ENCODE measurements around the gene B3GAT2.

B3GAT2 gene

DNA sequence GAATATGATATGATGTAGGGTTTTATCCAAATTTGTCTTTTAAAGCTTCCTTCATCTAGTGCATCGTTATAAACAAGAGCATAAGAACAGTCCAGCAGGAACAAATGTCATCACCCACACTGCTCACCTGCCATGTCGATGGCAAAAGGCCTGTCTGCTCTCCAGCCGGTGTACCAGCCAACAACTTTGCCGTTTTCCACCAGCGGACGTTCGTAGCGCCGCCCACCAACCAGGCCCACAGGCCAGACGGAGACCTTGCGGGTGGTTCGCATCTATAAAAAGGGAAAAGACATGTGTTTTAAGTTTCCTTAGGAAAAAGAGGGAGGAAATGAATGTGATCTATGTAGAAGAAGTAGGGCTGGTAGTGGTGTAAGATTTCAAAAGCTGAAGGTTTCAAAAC lies 62.9 kb downstream of the B3GAT2 start:
- no peak for DNase-seq (ENCODE audit: low spot score)

DNA sequence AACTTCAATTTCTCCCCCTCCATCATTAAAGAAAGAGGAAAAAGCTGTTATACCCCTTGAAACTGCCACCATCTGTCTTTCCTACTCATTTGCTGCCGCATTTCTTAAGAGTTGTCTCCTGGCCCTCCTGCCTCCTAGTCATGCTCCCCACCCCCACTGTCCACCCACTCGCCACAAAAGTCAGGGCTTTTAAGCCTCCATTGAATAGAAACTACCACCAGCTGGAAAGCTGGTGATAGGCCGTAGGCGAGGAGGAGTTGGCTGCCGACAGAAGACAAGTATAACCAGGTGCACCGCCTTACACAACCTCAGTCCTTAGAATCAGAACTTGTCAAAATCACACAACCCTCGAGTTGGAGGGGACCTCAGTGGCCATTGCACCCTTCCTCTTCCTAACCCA lies 67.6 kb downstream of the B3GAT2 start:
- no peak for DNase-seq (ENCODE audit: low spot score)

DNA sequence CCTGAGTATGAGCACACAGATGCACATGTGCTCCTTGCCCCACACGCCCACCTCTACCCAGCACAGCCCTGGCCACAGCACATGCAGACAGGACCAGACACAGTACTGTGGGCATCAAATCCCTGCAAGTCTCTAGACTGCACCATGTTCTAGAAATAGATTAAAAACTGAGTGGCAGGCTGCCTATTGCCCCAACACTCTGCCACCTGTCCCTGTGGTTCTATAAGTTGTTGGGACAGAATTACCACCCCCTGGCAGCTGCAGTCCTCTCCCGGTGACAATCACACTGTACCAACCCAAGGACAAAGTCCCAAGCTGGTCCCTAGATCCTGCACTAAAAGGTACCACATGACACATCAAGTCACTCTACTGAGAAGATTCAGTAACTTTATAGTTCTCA lies 70.2 kb downstream of the B3GAT2 start:
- no peak for DNase-seq (ENCODE audit: low spot score)

DNA sequence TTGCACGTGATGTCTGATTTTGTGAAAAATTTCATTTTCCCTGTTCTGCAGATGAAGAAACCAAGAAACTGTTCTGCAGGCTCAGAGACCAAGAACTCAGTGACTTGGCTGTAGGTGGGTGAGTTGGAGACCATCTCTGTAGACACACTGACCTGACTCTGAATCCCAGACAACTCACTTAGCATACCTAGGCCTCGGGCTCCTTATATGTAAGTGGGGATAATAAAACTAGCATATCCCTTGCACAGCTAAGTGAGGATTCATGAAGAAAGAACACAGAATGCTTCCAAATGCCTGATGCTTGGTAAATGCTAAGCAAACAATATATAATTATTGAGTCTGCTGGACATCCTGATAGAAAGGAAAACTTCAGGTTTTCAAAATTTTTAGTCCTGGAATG lies 70.8 kb downstream of the B3GAT2 start:
- no peak for DNase-seq (ENCODE audit: low spot score)

DNA sequence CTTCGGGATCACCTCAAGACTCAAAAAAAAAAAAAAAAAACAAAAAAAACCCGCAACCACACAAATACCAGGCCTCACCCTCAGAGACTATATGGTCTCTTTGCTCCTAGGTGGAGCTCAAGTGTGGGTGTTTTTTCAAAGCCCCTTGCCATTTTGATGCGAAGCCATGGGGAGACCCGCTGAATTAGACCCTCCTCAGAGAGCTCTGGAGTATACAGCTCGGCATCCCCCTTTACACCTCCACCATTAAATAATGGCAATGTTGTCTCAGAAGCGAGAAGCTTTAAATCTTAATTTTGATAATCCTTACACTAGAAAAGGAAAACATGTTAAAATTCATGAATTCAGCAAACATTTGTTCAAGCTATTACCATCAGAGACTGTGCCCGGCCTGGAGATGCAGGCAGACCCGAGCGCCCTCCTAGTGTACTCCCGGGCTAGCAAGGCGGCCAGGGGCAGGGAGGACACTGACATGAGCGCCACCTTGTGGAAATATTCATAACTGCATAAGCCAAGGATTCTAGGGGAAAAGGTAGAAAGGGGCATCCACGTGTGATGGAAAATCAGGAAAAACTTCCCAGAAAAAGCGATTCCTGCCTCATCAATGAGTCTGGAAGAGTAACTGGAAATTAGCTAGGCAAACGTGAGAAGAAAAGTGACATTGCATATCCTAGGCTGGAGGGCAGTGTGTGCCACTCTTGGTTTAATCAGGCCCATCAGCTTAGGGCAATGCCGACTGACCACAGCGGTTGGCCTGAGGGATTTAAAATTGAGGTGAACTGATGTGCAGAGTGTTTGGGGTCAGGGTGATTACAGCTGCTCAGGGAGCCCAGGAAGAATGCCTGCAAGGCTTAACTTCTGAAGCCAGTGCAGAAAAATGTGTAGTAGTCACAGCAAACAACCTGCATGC lies 72.5 kb downstream of the B3GAT2 start:
- peak; percentile 84 for DNase-seq (ENCODE audit: low spot score)

DNA sequence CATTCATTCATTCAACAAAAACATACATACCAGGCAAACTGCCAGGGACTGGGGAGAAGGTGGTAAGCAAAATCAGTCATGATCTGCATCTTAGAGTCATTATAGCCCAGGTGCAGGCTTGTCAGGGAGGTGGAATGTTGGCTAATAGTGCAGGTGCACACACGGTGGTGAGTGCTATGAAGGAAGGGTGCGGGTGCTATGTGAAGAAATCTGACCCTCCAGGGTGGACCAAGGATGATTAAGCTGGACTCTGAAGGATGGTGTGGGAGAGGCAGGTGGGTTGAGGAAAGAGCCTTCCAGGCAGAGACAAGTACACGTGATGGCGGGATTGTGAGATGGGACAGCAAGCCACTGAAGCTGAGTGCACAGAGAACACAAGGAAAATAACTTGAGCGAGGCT lies 77.4 kb downstream of the B3GAT2 start:
- no peak for DNase-seq (ENCODE audit: low spot score)

DNA sequence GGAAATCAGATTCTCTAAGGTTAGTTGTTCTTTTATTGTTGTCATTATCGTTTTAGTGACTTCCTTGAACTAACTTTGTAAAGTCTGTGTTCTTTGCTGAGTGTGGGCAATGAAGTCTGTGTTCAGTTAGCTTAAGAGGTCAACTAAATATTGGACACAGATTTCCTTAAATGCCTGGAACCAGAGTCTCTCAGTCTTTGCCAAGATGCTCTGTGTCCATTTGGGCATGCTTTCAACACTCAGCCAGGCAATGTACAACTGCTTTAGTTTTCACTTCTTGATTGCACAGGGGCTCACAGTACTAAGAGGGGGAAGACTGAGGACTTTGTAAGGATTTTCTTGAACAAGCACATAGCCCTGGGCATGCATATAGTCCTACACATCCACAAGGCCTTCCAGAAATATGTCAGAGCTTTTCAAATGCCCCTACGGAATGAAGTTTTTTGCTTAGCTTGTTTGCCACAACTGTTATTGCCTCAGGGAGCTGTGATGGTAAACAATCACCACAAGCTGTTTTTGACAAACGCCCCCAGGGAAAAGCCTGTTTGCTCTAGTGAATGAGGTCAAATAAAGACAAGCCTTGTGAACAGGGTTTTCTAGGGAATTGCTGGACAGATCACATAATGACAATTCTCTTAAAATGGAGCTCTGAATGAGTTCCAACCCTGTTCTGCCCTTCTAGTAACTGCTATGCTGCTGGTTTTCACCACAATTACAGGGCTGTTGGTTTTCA lies 82.5 kb downstream of the B3GAT2 start:
- no peak for DNase-seq (ENCODE audit: low spot score)

DNA sequence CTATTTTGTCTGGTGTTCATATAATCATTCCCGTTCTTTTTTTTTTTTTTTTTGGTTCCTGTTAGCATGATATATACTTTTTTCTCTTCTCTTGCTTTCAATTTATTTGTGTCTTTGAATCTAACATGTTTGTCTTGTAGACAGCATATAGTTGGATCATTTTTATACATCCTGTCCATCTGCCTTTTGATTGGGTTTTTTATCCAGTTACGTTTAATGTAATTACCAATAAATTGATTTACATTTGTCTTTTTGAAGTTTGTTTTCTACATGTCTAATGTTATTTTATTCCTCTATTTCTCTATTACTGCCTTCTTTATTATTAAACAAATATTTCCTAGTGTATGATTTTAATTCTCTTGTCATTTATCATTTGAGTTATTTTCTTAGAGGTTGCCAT lies 84.4 kb downstream of the B3GAT2 start:
- no peak for DNase-seq (ENCODE audit: low spot score)

DNA sequence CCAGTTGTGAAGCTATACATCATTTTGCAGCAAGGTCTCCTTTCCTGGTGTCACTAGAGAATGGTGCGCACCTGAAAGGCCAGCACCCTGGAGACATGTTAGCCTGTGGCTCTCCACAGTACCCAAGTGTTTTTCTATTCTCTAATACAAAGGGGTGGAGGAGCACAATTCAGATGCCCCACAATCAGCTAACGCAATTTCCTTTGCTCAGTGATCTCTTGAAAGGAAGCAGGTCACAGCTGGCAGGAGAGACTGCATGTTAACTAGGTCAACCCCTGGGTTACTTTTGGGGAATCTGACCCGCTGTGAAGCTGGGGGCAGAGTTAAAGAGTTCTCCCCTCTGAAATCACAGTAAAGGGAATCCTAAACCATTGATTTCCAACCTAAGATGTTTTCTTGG lies 92.5 kb downstream of the B3GAT2 start:
- no peak for DNase-seq (ENCODE audit: low spot score)

DNA sequence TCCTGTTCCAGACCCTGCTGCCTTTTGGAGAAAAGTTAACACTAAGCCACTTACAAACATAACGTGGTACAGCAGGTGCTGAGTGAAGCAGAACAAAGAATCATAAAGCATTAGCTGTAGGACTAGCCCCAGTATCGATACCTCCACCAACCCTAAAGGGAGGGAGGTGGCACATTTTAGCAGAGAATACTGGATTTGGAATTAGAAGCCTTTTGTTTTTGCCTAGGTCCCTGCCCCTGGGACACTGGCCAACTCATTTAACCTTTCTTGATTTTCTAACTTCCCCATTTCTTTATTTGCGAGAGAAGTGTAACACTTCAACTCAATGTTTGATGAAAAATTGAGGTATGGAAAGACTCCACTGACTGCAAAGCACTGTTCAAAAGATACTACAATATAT lies 93.5 kb downstream of the B3GAT2 start:
- DNase-seq (ENCODE audit: low spot score): no peak

DNA sequence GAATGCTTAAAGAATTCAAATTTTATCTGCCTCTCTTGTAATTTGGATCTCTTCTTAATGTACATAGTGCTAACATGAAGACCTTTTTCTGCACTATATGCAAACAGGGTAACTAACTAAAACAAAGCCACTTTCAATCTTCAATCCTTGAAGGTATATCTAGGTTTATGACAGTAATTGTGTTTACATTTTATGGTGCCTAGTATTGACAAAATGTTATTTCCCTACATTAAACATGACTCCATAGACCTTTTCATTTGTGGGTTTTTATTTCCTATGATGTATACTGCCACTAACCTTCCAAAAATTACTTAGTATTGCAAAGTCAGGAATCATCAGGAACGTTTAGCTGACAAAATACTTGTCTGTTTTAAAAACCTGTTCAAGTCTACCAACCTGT lies 95.9 kb downstream of the B3GAT2 start:
- no peak for DNase-seq (ENCODE audit: low spot score)

DNA sequence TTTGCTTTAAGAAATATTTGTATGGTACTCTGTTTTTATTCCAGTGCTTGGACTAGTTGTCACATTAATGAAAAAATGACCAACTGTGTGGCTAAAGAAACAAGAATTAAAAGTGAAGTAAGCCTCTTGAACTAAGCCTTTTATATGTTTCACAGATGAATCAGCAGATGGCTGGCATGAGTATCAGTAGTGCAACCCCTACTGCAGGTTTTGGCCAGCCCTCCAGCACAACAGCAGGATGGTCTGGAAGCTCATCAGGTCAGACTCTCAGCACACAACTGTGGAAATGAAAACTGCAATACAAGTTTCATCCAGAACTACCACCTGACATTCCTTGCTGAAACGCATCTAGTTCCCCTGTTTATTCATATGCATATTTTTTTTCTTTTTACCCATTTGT lies 96.8 kb downstream of the B3GAT2 start:
- DNase-seq (ENCODE audit: low spot score): no peak

DNA sequence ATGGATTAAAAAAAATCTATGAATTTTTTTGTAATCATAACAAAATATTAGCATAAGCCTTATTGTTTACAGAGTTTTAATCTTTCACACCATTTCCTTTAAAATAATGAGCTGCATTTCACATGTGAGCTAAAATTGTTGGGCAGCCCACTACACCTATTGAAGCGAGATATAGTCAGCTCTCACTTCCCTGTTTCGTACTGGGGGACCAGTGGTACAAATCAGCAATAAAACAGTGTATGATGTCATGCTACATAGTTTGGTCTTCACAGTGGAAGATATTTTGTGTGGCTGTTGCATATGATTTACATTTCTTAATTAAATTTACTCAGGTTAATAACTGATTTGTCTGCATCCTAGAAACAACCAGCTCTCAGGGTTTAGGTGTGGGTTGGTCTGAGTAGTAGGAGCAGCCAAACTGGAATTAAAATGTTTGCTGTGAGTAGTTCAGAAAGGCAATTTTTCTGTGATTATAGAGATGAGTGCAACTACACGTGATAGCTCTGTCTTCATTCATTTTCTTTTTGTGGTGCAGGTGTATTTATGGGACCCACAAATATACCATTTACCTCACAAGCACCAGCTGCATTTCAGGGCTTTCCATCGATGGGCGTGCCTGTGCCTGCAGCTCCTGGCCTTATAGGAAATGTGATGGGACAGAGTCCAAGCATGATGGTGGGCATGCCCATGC lies 99.3 kb downstream of the B3GAT2 start:
- no peak for DNase-seq (ENCODE audit: low spot score)

DNA sequence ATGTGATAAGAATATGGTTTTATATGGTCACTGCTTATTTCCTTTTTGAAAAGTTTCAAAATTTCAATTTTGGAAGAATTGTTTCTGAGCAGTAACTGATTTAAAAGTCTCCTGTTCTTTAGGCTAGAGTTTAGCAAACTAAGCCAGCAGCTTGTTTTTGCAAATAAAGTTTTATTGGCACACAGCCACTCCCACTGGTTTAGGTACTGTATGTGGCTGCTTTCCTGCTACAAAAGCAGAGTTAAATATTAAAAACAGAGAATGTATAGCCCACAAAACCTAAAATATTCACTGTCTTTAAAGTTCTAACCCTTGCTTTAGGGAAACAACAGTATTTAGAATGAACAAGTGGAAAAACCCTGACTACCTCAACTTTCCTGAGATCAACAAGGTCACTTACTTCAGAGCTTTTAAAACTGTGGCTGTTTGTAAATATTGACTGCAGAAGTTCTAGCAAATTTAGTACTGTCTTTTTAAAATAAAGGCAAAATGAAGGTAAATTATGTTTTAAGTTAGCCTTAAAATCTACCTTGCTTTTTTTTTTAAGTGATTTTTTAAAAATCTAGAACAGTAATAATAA lies 104.1 kb downstream of the B3GAT2 start:
- no peak for DNase-seq (ENCODE audit: low spot score)

DNA sequence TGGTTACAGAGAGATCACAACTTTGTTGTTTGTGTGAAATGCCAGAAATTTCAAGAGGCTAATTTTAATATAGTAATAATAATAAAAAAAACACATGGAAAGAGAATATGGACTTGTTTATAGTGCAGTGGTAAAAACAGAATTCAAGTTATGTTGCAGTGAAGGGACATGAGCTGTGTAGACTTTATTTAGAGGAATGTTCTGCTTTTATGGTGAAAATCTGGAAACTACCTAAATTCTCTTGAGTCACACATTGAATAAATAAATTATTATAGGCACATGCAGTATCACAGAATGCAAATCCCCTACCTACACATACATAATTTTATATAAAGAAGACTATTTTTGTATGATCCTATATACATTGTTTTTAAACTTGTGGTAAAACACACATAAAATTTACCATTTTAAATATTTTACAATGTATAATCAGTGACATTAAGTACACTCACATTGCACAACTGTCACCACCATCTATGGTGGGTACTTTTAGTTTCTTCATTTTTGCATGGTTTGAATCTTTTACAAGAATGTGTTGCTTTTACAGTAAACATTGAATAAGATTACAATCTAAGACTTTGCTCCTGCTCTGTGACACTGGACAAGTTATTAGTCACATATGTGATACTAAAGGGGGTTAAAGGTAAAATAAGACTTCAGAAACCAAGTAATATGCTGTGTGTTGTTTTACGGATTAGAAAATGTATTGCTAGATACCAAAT lies 107.4 kb downstream of the B3GAT2 start:
- no peak for DNase-seq (ENCODE audit: low spot score)

DNA sequence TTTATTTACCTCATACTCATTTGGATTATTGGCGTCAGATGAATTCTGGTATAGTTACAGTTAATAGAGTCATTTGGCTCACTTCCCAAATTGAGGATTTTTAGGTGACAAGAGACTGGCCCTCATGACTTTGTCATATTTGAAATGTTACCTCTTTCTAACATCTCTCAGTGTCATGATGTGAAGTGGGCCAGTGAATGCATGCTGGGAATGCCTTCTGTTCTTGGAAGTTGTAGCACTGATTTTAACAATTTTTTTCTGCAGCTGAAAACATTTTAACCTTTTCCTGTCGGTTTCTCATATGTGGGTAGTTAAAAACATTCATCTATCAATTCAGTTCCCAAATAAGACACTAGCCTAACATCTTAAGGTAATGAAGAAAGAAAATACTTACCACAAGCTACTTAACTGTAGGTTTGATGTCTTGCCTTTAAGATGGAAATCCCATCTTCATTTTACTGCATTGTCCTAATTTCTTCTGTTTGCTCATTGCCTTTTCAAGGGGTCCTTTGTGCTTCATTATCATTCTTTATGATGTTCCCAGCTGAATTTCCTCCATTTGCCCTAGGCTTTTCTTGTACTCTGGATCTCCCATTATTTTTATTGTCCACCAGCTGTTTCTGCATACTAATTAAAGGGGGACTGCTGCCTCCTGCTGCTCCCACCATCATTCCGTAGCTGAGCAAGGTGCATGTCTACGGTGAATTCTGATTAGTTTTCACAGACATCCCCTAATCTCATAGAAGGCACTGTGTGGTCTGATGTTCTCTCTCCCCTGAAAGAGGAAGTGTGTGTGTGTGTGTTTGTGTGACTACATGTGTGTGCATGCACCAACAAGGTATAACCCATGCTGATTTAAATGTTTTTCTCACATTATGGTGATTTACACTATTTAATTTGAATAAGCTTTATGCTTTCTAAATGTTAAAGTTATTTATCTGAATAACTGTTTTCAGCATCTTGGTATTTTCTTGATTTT lies 109.5 kb downstream of the B3GAT2 start:
- DNase-seq (ENCODE audit: low spot score): no peak

DNA sequence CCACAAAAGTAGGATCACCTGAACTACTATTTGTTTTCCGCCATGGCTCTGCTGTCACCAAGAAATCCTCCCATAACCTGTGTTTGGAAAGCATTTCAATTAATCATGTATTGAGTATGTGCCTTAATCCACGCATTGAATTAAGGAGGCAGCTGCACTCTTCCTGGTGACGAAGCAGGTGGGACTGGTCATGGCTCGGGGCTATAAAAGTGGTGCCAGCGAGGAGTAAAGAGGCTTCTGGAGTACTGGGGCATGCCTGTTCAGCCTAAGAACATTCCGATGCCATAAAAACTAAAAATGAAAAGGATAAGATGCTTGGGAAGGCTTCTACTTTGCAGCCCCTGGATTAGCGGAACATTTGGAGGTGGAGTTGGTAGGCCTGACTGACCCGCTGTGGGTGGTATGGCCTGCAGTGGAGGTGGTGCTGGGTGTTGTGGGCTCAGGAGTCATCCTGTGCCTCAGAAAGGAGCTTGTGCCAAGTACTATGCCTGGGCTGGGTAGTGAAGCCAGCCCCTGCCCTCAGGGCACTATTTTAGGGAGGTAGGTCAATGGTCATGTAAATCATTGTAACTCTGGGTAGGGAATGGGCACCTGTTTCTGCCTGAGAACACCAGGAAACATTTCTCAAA lies 110.5 kb downstream of the B3GAT2 start:
- DNase-seq (ENCODE audit: low spot score): no peak

DNA sequence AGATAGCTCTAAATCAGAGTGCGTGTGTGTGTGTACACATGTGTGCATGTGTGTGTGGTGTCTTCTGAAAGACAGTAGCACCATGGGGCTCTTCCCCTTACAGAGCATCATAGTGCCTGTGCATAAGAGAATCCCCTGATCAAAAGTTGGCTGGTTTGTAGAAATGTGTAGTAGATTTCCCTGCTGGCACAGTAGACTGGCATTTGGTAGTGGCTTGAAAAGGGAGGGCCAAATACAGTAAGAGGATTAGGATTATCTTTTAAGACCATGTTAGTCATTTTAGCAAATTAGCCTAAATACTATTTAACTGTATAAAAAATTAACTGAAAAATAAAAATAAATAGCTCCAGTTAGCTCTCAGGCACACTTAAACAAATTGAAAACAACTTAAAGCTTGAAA lies 112.6 kb downstream of the B3GAT2 start:
- no peak for DNase-seq (ENCODE audit: low spot score)

DNA sequence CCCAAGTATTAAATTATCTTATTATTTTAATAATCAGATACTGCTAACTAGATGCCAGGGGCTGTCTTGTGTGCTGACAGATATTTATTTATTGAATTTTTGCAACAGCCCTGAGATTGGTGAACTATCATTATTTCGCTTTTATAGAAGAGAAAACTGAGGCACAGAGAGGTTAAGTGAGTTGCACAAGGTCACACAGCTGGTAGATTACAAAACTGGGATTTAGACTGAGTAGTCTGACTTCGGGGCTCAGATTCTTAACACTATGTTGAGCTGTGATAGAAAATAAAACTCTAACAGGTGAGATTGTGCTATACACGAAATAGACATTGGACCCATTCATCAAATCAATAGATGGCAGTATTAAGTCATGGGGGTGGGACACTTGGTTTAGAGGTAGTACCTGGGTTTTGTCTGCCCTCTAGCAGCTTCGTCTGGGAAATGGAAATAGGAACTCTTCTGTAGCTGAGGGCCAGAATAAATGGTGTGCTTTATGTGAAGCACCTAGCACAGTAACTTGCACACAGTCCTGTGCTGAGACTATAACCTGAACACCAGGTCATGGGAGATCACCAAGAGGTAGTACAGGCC lies 113.4 kb downstream of the B3GAT2 start:
- no peak for DNase-seq (ENCODE audit: low spot score)

DNA sequence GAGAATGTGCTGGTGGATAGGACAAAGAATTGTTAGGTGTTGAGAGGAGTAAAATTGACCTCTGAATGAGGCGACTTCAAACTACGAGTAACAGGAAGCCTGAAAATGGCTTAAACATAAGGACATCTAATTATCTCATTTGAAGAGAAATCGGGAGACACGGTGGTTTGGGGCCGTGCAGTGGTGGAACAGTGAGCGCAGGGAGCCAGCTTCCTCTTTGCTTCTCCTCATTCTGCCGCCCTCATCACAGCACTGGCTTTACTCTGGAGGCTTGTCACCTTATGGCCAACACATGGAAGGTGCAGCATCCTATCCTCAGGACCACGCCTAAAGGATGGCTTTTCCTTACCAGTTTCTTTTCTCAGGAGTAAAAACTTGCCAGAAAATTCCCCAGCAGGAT lies 114.3 kb downstream of the B3GAT2 start:
- DNase-seq (ENCODE audit: low spot score): no peak

Measured in HuH-7 (cell line).